KBM-7 (cell line): ENCODE results near the gene SSBP4.
A peak's percentile ranks its signal among the peaks of the same experiment; 100 is the strongest.

Source experiments
- DNase-seq: peaks from one replicate; pipeline ENCODE4 v3.0.0-alpha.2; 2015
- in situ Hi-C: fragments of 300-500 bp; cut with MboI; formaldehyde crosslinking; loops from 2 replicates; pipeline ENCODE4 v1.14.3; 2020; ENCODE audit warnings: low sequenced_read_pairs, low pct_unique_long_range_greater_than_20kb, mixed read lengths

The SSBP4 gene

GRCh38 chr19:18429717-18430416 lies 10.7 kb downstream of the SSBP4 start:
- DNase-seq = no peak
- in situ Hi-C loops = no loop called here

- DNase-seq = no peak
- in situ Hi-C loops = no loop called here
These were observed 11.4 kb downstream of the SSBP4 start for GRCh38 chr19:18430417-18431144.

- in situ Hi-C loops = no loop called here
- no peak for DNase-seq
These were observed 12.4 kb downstream of the SSBP4 start for GRCh38 chr19:18431351-18432197.

GRCh38 chr19:18432275-18433014 lies 13.2 kb downstream of the SSBP4 start:
- no peak for DNase-seq
- in situ Hi-C loops = no loop called here

- in situ Hi-C loops = no loop called here
- DNase-seq = no peak
These were observed 14.0 kb downstream of the SSBP4 start for GRCh38 chr19:18433015-18433691.

- no peak for DNase-seq
- in situ Hi-C loops = no loop called here
These were observed 14.7 kb downstream of the SSBP4 start for GRCh38 chr19:18433735-18434398.

GRCh38 chr19:18434411-18435175 lies 15.4 kb downstream of the SSBP4 start:
- in situ Hi-C loops = no loop called here
- no peak for DNase-seq

GRCh38 chr19:18435178-18435841 lies 16.1 kb downstream of the SSBP4 start:
- DNase-seq = no peak
- in situ Hi-C loops = no loop called here

GRCh38 chr19:18435842-18436670 lies 16.9 kb downstream of the SSBP4 start:
- in situ Hi-C loops = no loop called here
- DNase-seq = no peak

GRCh38 chr19:18436671-18437490 lies 17.7 kb downstream of the SSBP4 start:
- in situ Hi-C loops = no loop called here
- peak; percentile 80 for DNase-seq

- no peak for DNase-seq
- in situ Hi-C loops = no loop called here
These were observed 18.5 kb downstream of the SSBP4 start, which contains the start of gene ISYNA1 for GRCh38 chr19:18437491-18438330. Gene ISYNA1 (minus strand): TSS chr19:18438133. CDS start chr19:18437979, 154 bp downstream.

- no peak for DNase-seq
- in situ Hi-C loops = no loop called here
These were observed 19.3 kb downstream of the SSBP4 start for GRCh38 chr19:18438331-18439024.

GRCh38 chr19:18439025-18439909 lies 20.1 kb downstream of the SSBP4 start:
- no peak for DNase-seq
- in situ Hi-C loops = no loop called here
